Endodermal cell (in vitro differentiated cells): ENCODE data around the gene APLN. TPM values are rescaled to one million over a fixed set of nuclear protein-coding genes. Genes with fewer than 3 reads are reported as not detected.
A peak's percentile ranks its signal among the peaks of the same experiment; 100 is the strongest.

Experiments used
- DNase-seq: peaks from one replicate; pipeline ENCODE4 v3.0.0-alpha.2; 2017
- H3K27ac ChIP-seq: 2 replicates; pipeline ENCODE4 v1.5.1; 2013; ENCODE audit warnings: mild to moderate bottlenecking, low read depth, low read length, moderate library complexity
- H3K27me3 ChIP-seq: 2 replicates; pipeline ENCODE4 v1.6.1; 2013; ENCODE audit warnings: mild to moderate bottlenecking, low read length, moderate library complexity; ENCODE audit not compliant: insufficient read depth, control insufficient read depth, poor library complexity, severe bottlenecking
- H3K36me3 ChIP-seq: 2 replicates; pipeline ENCODE4 v1.7.0; 2013; ENCODE audit warnings: mild to moderate bottlenecking, low read length, moderate library complexity; ENCODE audit not compliant: control insufficient read depth, insufficient read depth
- H3K4me1 ChIP-seq: one replicate; pipeline ENCODE4 v1.7.0; 2013; ENCODE audit warnings: low read length; ENCODE audit not compliant: control insufficient read depth, insufficient read depth
- H3K4me3 ChIP-seq: 2 replicates; pipeline ENCODE4 v1.5.1; 2013; ENCODE audit warnings: mild to moderate bottlenecking, low read length, moderate library complexity
- H3K9ac ChIP-seq: 2 replicates; pipeline ENCODE4 v1.6.1; 2013; ENCODE audit warnings: mild to moderate bottlenecking, low read length, moderate library complexity; ENCODE audit not compliant: poor library complexity, severe bottlenecking; ENCODE audit errors: extremely low read depth
- H3K9me3 ChIP-seq: 2 replicates; pipeline ENCODE4 v1.6.1; 2013; ENCODE audit warnings: mild to moderate bottlenecking, low read length, moderate library complexity; ENCODE audit not compliant: control insufficient read depth
- H3K27ac Mint-ChIP-seq: 2 replicates; pipeline ENCODE4 v1.8.0; 2020; ENCODE audit warnings: mixed read lengths
- H3K27me3 Mint-ChIP-seq: 2 replicates; pipeline ENCODE4 v1.8.0; 2021; ENCODE audit warnings: mild to moderate bottlenecking, mixed read lengths; ENCODE audit not compliant: insufficient read depth
- H3K36me3 Mint-ChIP-seq: 2 replicates; pipeline ENCODE4 v1.8.0; 2020; ENCODE audit warnings: low read depth, mixed read lengths
- H3K4me1 Mint-ChIP-seq: 2 replicates; pipeline ENCODE4 v1.8.0; 2020; ENCODE audit warnings: mixed read lengths
- H3K4me3 Mint-ChIP-seq: 2 replicates; pipeline ENCODE4 v1.8.0; 2020; ENCODE audit warnings: mild to moderate bottlenecking, moderate library complexity, mixed read lengths
- H3K9me3 Mint-ChIP-seq: 2 replicates; pipeline ENCODE4 v1.8.0; 2020; ENCODE audit warnings: mild to moderate bottlenecking, mixed read lengths
- CTCF ChIP-seq: fragments of 200-600 bp; sonication (generic); conservative IDR thresholded peaks from 2 replicates; pipeline ENCODE4 v1.5.0; 2021; ENCODE audit warnings: antibody characterized with exemption, mild to moderate bottlenecking
- WGBS, 2 experiments: methylation state at CpG; one replicate each; pipeline versions ENCODE4 v1.1.5 to v1.1.7; 2013; ENCODE audit warnings: missing lambda C conversion rate in 2 of 2, mixed read lengths in 1 of 2; ENCODE audit not compliant: insufficient coverage in 1 of 2, insufficient read length in 1 of 2; 5-methylcytosine and 5-hydroxymethylcytosine counted together
- long read RNA-seq, 4 experiments: library from polyadenylated mRNA in 2 of 4; library from RNA in 1 of 4; library from capped mRNA in 1 of 4; stranded (forward) in 3 of 4; unstranded in 1 of 4; transcript quantifications; one replicate each; pipeline ENCODE4 v2.0.0, GENCODE V29; 2020 to 2021; ENCODE audit warnings: inconsistent platforms in 1 of 4
- polyA plus RNA-seq, 2 experiments: library from polyadenylated mRNA; stranded (reverse); fragments of 50-300 nt; gene quantifications; one replicate each; pipeline ENCODE4 v1.2.3, GENCODE V29; 2013
- total RNA-seq, 2 donors: library from RNA; stranded (reverse); fragmentation: NEBNext Ultra II Directional in 1 of 2; extraction: Animal tissue kit (Norgen Biotek cat#: 25700) in 1 of 2; gene quantifications; 2 replicates in 1 of 2; 3 replicates in 1 of 2; pipeline ENCODE4 v1.2.1, GENCODE V29; 2021

APLN gene
- total RNA-seq = under 1 TPM in 1 of 2 donors, not detected in 1; 0.22 TPM
- polyA plus RNA-seq (2013, experiment 1 of 2) = 0.64 TPM
- 0.99 TPM for polyA plus RNA-seq (2013, experiment 2 of 2)
- long read RNA-seq, experiment 1 = 0 reads
- long read RNA-seq, experiment 2, partial matches to known transcripts = 0 of 1 reads
- long read RNA-seq, experiment 2, other reads (novel, unspliced or antisense) = 0 of 1 reads
- long read RNA-seq, experiment 3 = 0 reads
- long read RNA-seq, experiment 4 = 0 reads

GRCh38 chrX:129654652-129655546, at the start of gene APLN:
TSS of gene APLN (minus strand) at chrX:129654956. CDS start at chrX:129654630, 326 bp downstream.
- 1% methylated on average over 64 of the region's 67 CpGs; no CpG with 5 or more reads in 1 of the 2 experiments for WGBS, 2 experiments
- no peak within 1 kb of the TSS for H3K27ac ChIP-seq
- H3K27me3 Mint-ChIP-seq = peaks cover 81% of the 10 kb centered on the region
- no peak within 1 kb of the TSS for H3K9ac ChIP-seq
- peaks cover 57% of the 10 kb centered on the region for H3K27me3 ChIP-seq
- peak within 1 kb of the TSS; percentile 62 for H3K4me3 ChIP-seq
- H3K9me3 Mint-ChIP-seq = peaks cover 8% of the 10 kb centered on the region
- no peak for TF ChIP-seq CTCF
- H3K27ac Mint-ChIP-seq = no peak within 1 kb of the TSS
- H3K4me1 ChIP-seq = no peaks in the 10 kb centered on the region
- no peaks in the 10 kb centered on the region for H3K9me3 ChIP-seq
- H3K4me1 Mint-ChIP-seq = peaks cover 5% of the 10 kb centered on the region
- DNase-seq = peak; percentile 58
- H3K36me3 ChIP-seq = no peaks in the 10 kb centered on the region
- no peaks in the 10 kb centered on the region for H3K36me3 Mint-ChIP-seq
- peak within 1 kb of the TSS; percentile 53 for H3K4me3 Mint-ChIP-seq

GRCh38 chrX:129704491-129704890, 49.7 kb upstream of the APLN start:
- Mint-ChIP-seq H3K27ac (no peak overlapping the region), H3K36me3 (no peaks in the 10 kb centered on the region), H3K9me3 (peaks cover 21% of the 10 kb centered on the region), H3K4me3 (no peak overlapping the region), H3K27me3 (peaks cover 5% of the 10 kb centered on the region), H3K4me1 (no peaks in the 10 kb centered on the region)
- Histone ChIP-seq H3K27me3 (no peaks in the 10 kb centered on the region), H3K9me3 (no peaks in the 10 kb centered on the region), H3K27ac (no peak overlapping the region), H3K4me3 (no peak overlapping the region), H3K4me1 (no peaks in the 10 kb centered on the region), H3K9ac (no peak overlapping the region), H3K36me3 (no peaks in the 10 kb centered on the region)
- TF ChIP-seq CTCF = no peak
- no peak for DNase-seq
- whole genome bisulfite sequencing, 2 experiments = 90% methylated on average over 2 of the region's 2 CpGs; no CpG with 5 or more reads in 1 of the 2 experiments

- H3K27me3 ChIP-seq = no peaks in the 10 kb centered on the region
- Mint-ChIP-seq H3K4me3 (no peak overlapping the region), H3K4me1 (peaks cover 4% of the 10 kb centered on the region), H3K9me3 (peaks cover 4% of the 10 kb centered on the region), H3K36me3 (no peaks in the 10 kb centered on the region), H3K27me3 (peaks cover 5% of the 10 kb centered on the region), H3K27ac (no peak overlapping the region)
- no peak overlapping the region for H3K27ac ChIP-seq
- no peaks in the 10 kb centered on the region for H3K36me3 ChIP-seq
- TF ChIP-seq CTCF = no peak
- H3K4me3 ChIP-seq = no peak overlapping the region
- H3K9ac ChIP-seq = no peak overlapping the region
- WGBS, 2 experiments = 88% methylated on average over 8 of the region's 8 CpGs; no CpG with 5 or more reads in 1 of the 2 experiments
- no peaks in the 10 kb centered on the region for H3K9me3 ChIP-seq
- no peaks in the 10 kb centered on the region for H3K4me1 ChIP-seq
- DNase-seq = no peak
Measured at GRCh38 chrX:129701624-129702069, 46.9 kb upstream of the APLN start.
